Measurements from ENCODE around the gene PPARGC1A. TPM values are rescaled to one million over a fixed set of nuclear protein-coding genes. Genes with fewer than 3 reads are reported as not detected.

PPARGC1A gene
- total and polyA plus RNA-seq, 9 donors: 0.38 to 6.3 (median 2.2) TPM

GRCh38 chr4:23866450-23867075 lies 23.3 kb downstream of the PPARGC1A start:
- H3K4me1 ChIP-seq (ENCODE audit: insufficient read depth): no peaks in the 10 kb centered on the region
- H3K36me3 ChIP-seq: no peaks in the 10 kb centered on the region
- TF ChIP-seq, protein P1, sequence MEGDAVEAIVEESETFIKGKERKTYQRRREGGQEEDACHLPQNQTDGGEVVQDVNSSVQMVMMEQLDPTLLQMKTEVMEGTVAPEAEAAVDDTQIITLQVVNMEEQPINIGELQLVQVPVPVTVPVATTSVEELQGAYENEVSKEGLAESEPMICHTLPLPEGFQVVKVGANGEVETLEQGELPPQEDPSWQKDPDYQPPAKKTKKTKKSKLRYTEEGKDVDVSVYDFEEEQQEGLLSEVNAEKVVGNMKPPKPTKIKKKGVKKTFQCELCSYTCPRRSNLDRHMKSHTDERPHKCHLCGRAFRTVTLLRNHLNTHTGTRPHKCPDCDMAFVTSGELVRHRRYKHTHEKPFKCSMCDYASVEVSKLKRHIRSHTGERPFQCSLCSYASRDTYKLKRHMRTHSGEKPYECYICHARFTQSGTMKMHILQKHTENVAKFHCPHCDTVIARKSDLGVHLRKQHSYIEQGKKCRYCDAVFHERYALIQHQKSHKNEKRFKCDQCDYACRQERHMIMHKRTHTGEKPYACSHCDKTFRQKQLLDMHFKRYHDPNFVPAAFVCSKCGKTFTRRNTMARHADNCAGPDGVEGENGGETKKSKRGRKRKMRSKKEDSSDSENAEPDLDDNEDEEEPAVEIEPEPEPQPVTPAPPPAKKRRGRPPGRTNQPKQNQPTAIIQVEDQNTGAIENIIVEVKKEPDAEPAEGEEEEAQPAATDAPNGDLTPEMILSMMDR (IDR thresholded peaks at IDR 0.05): no peak
- no peak for TF ChIP-seq EP300 (IDR thresholded peaks at IDR 0.05)
- no peak for TF ChIP-seq POLR2A (IDR thresholded peaks at IDR 0.05)
- H3K27ac ChIP-seq: no peak overlapping the region
- DNase-seq: no peak
- WGBS, 3 donors: 75 to 79% (median 77%) methylated on average over 11 of the region's 11 CpGs
- H3K27me3 ChIP-seq: no peaks in the 10 kb centered on the region
- intact Hi-C loops (cut with DNase I): no loop called here
- no peak overlapping the region for H3K4me3 ChIP-seq
- H3K9me3 ChIP-seq: no peaks in the 10 kb centered on the region

DNA sequence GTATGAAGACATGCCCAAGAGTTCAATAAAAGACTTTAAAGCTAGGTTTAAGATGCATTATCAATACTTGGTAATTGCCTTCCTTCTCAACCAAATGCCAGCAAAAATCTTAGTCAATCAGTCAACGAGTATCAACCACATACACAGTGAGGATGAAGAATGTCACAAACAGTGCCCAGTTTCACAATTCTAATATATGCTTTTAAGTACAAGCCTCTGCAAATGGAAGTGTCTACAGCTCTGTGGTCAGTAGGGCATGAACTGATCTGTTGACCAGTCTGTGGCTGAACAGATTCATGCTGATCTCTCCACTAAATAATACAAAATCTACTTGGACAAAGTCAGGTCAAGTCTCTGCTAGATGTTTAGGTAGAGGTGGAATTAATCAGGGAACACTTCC lies 27.9 kb downstream of the PPARGC1A start:
- Histone ChIP-seq H3K27me3 (no peaks in the 10 kb centered on the region), H3K4me3 (no peak overlapping the region), H3K36me3 (no peaks in the 10 kb centered on the region), H3K4me1 (ENCODE audit: insufficient read depth) (no peaks in the 10 kb centered on the region), H3K9me3 (no peaks in the 10 kb centered on the region), H3K27ac (no peak overlapping the region)
- intact Hi-C loops (cut with DNase I): no loop called here
- TF ChIP-seq POLR2A (IDR thresholded peaks at IDR 0.05) (no peak), EP300 (IDR thresholded peaks at IDR 0.05) (no peak)
- TF ChIP-seq, protein P1 (IDR thresholded peaks at IDR 0.05): no peak
- no peak for DNase-seq
- 83 to 86% (median 86%) methylated on average over 1 of the region's 1 CpG for WGBS, 3 donors

DNA sequence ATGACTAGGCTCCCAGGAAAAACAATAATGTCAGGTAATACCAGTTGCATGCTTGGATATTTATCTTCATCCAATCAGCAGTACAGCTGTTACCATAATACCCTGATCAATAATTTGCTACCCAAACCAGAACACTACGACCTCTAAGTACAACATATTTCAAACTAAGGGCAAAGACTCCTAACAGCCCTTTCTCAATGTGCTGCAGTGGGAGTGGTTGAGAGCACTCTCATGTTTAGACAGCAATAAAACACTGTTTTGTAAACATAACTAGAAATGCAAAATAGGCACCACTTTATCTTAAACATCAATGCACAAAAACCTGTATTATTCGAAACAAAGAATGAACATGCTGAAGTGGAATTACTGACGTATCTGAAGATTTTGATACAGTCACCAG lies 28.9 kb downstream of the PPARGC1A start:
- Histone ChIP-seq H3K9me3 (no peaks in the 10 kb centered on the region), H3K4me1 (ENCODE audit: insufficient read depth) (no peaks in the 10 kb centered on the region), H3K27ac (no peak overlapping the region), H3K36me3 (no peaks in the 10 kb centered on the region), H3K4me3 (no peak overlapping the region), H3K27me3 (no peaks in the 10 kb centered on the region)
- intact Hi-C loops (cut with DNase I): no loop called here
- 62 to 76% (median 75%) methylated on average over 3 of the region's 3 CpGs for WGBS, 3 donors
- no peak for TF ChIP-seq POLR2A (IDR thresholded peaks at IDR 0.05)
- no peak for TF ChIP-seq EP300 (IDR thresholded peaks at IDR 0.05)
- TF ChIP-seq, protein P1 (IDR thresholded peaks at IDR 0.05): no peak
- no peak for DNase-seq

DNA sequence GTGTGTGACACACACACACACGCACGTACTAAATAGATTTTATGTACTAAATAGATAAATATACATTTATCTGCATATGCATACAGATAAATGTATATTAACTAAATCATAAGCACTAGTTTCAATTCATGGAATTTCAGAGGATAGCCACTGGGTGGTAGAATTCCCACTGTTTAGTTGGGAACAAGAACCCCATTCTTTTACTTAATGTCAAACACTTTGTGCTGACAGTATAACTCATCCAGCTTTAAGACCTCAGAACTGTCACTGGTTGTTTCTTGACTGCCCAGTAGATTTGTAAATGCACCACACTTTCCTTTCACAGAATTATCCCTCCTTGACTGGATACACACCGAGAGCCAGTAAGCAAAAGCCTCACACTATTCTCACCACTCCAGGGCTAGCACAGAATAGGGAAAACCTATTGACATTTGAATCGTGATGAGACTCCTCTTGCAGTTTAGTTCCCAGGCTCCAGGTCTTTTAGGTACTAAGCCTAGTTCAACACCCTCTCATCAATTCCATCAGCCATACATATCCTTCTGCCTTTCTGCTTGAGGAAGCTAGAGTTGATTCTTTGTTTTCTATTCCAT lies 32.4 kb downstream of the PPARGC1A start:
- Histone ChIP-seq H3K4me3 (no peak overlapping the region), H3K27me3 (no peaks in the 10 kb centered on the region), H3K4me1 (ENCODE audit: insufficient read depth) (no peaks in the 10 kb centered on the region), H3K9me3 (no peaks in the 10 kb centered on the region), H3K27ac (no peak overlapping the region), H3K36me3 (no peaks in the 10 kb centered on the region)
- WGBS, 3 donors: 78 to 81% (median 79%) methylated on average over 4 of the region's 4 CpGs
- DNase-seq: no peak
- no peak for TF ChIP-seq POLR2A (IDR thresholded peaks at IDR 0.05)
- TF ChIP-seq EP300 (IDR thresholded peaks at IDR 0.05): no peak
- TF ChIP-seq, protein P1 (IDR thresholded peaks at IDR 0.05): no peak
- intact Hi-C loops (cut with DNase I): no loop called here

Measured in ovary (tissue), 9 donors.